HepG2 (cell line): ENCODE measurements around the gene SMIM45.

Experiments
- ATAC-seq: fragments of 200-7000 bp; cut with Tn5 transposase; 3 replicates; pipeline ENCODE4 v1.9.1; 2020; ENCODE audit warnings: mild to moderate bottlenecking, moderate library complexity
- BruUV-seq: library from RNA; stranded (reverse); fragments of 400-500 nt; replicated peaks from 2 replicates; lab custom pipeline; 2021; lab: Mats Ljungman, UMichigan
- CTCF ChIA-PET: fragments of 300-600 bp; formaldehyde crosslinking; extraction: SDS; loops from one replicate; lab custom pipeline; 2021; ENCODE audit warnings: low total read pairs, inconsistent platforms, low intra/inter-chr PET ratio; lab: Yijun Ruan, JAX
- POLR2A ChIA-PET: fragments of 350-600 bp; sonication (Branson Sonifier 250); formaldehyde crosslinking; loops from one replicate; lab custom pipeline; 2020; ENCODE audit warnings: antibody characterized with exemption, inconsistent platforms; lab: Yijun Ruan, JAX
- DNase-seq: peaks from one replicate; pipeline ENCODE4 v3.0.0-alpha.2; 2015; ENCODE audit warnings: low spot score
- FAIRE-seq: peaks from 3 replicates; lab custom pipeline; 2011; peaks lifted over from hg19 to GRCh38; lab: Jason Lieb, UNC
- H2AFZ ChIP-seq: one replicate; pipeline ENCODE4 v1.6.1; 2011; ENCODE audit warnings: low read length, inconsistent platforms
- H3K27ac ChIP-seq: fragments of 300-600 bp; 3 replicates; pipeline ENCODE4 v1.8.0; 2011; ENCODE audit warnings: mixed run types, mild to moderate bottlenecking, mixed read lengths, low read length, inconsistent platforms; ENCODE audit not compliant: insufficient read depth; ENCODE audit errors: extremely low read length
- H3K27me3 ChIP-seq, 2 experiments: fragments of 200-600 bp in 1 of 2; 2 replicates in 1 of 2; 3 replicates in 1 of 2; pipeline versions ENCODE4 v1.6.0 to v1.8.0; 2011; ENCODE audit warnings: low read length in 2 of 2, mild to moderate bottlenecking in 2 of 2, moderate library complexity in 2 of 2, inconsistent platforms in 1 of 2; ENCODE audit not compliant: insufficient read depth in 2 of 2, control insufficient read depth in 1 of 2
- H3K36me3 ChIP-seq, 2 experiments: fragments of 200-600 bp in 1 of 2; replicated peaks in 1 of 2; 2 replicates in 1 of 2; 3 replicates in 1 of 2; pipeline versions ENCODE4 v1.5.1 to v1.8.0; 2011; ENCODE audit warnings: low read length in 2 of 2, inconsistent platforms in 1 of 2; ENCODE audit not compliant: insufficient read depth in 2 of 2, control insufficient read depth in 1 of 2
- H3K4me1 ChIP-seq: 2 replicates; pipeline ENCODE4 v1.5.1; 2012; ENCODE audit warnings: low read length, inconsistent platforms; ENCODE audit not compliant: insufficient read depth
- H3K4me2 ChIP-seq: 2 replicates; pipeline ENCODE4 v1.6.0; 2011; ENCODE audit warnings: low read depth, low read length, inconsistent platforms
- H3K4me3 ChIP-seq, 3 experiments: fragments of 200-600 bp in 1 of 3; sonication (generic), shearing (Covaris generic) in 1 of 3; replicated peaks in 1 of 3; 2 replicates each; pipeline ENCODE4 v1.5.1; 2011 to 2016; ENCODE audit warnings: low read length in 3 of 3, inconsistent platforms in 2 of 3, low read depth in 2 of 3, mild to moderate bottlenecking in 2 of 3, control low read depth in 1 of 3, mixed read lengths in 1 of 3; ENCODE audit not compliant: insufficient read depth in 1 of 3
- H3K79me2 ChIP-seq: one replicate; pipeline ENCODE4 v1.6.1; 2011; ENCODE audit warnings: low read length, inconsistent platforms; ENCODE audit not compliant: insufficient read depth
- H3K9ac ChIP-seq: 2 replicates; pipeline ENCODE4 v1.6.0; 2011; ENCODE audit warnings: mild to moderate bottlenecking, low read depth, low read length, inconsistent platforms; ENCODE audit not compliant: insufficient read depth
- H3K9me3 ChIP-seq: 2 replicates; pipeline ENCODE4 v1.5.1; 2012; ENCODE audit warnings: mild to moderate bottlenecking, low read length
- H4K20me1 ChIP-seq: 2 replicates; pipeline ENCODE4 v1.6.0; 2011; ENCODE audit warnings: inconsistent platforms, mild to moderate bottlenecking, low read length, moderate library complexity; ENCODE audit not compliant: insufficient read depth
- HNF4A ChIP-seq: sonication (generic); formaldehyde crosslinking; IDR thresholded peaks from 2 replicates; pipeline ENCODE4 v1.4.0; 2020; ENCODE audit warnings: missing genetic modification reagents
- KLF11 ChIP-seq: IDR thresholded peaks from 2 replicates; pipeline ENCODE4 v1.6.1; 2016; ENCODE audit warnings: missing compliant biosample characterization
- ZC3H4 ChIP-seq: sonication (generic); formaldehyde crosslinking; IDR thresholded peaks from 2 replicates; pipeline ENCODE4 v1.4.0; 2020; ENCODE audit warnings: missing genetic modification reagents, borderline replicate concordance
- ZNF251 ChIP-seq: sonication (generic); formaldehyde crosslinking; IDR thresholded peaks from 2 replicates; pipeline ENCODE4 v1.9.0; 2021; ENCODE audit warnings: mild to moderate bottlenecking, missing genetic modification reagents
- ZNF253 ChIP-seq: sonication (generic); formaldehyde crosslinking; IDR thresholded peaks from 2 replicates; pipeline ENCODE4 v1.8.0; 2022; ENCODE audit warnings: mild to moderate bottlenecking, missing genetic modification reagents, borderline replicate concordance
- ZNF674 ChIP-seq: sonication (generic); formaldehyde crosslinking; IDR thresholded peaks from 2 replicates; pipeline ENCODE4 v1.5.0; 2020; ENCODE audit warnings: low read depth, mild to moderate bottlenecking, missing genetic modification reagents
- WGBS: methylation state at CpG from one replicate; pipeline ENCODE4 v1.1.6; 2017; ENCODE audit warnings: low lambda C conversion rate; 5-methylcytosine and 5-hydroxymethylcytosine counted together
- in situ Hi-C: cut with HindIII; loops from 2 replicates; pipeline ENCODE4 v1.10.0; 2017; ENCODE audit warnings: low pct_unique_long_range_greater_than_20kb; ENCODE audit not compliant: extremely low pct_ligation_motif_present
- intact Hi-C: fragments of 100-400 bp; cut with micrococcal nuclease; formaldehyde crosslinking; loops from one replicate; pipeline ENCODE4 v1.10.0; 2022; ENCODE audit not compliant: unreplicated experiment
- TF ChIP-seq, protein P1 (sequence below): sonication (generic); formaldehyde crosslinking; conservative IDR thresholded peaks from 2 replicates; pipeline ENCODE4 v1.8.0; 2022; ENCODE audit warnings: missing genetic modification reagents
- TF ChIP-seq, protein P2 (sequence below): sonication (generic); formaldehyde crosslinking; IDR thresholded peaks from 2 replicates; pipeline ENCODE4 v1.8.0; 2022; ENCODE audit warnings: mild to moderate bottlenecking, missing genetic modification reagents, moderate library complexity
- TF ChIP-seq, protein P3 (sequence below): IDR thresholded peaks from 2 replicates; pipeline ENCODE4 v1.6.1; 2016; ENCODE audit warnings: control low read depth

Gene SMIM45

DNA sequence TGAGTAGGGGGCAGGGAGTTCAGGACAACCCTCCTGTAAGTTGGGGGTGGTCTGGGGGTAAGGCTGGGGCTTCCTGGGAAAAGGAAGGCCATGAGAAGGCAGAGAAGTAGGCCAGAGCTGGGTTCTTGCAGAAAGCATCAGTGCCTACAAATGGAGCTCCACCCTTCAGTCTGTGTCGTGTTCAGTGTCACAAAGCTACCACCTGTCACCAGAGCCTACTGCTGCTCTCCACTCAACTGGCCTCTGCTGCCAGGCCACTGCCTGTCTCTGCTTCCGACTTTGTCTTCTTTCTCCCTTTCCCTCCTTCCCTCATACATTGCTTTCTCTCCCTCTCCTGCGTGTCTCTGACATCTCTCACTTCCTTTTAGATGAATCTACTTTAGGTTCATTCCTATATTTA, 43.3 kb downstream of the SMIM45 start:
- H3K36me3 ChIP-seq: no peaks in the 10 kb centered on the region
- no peak for TF ChIP-seq ZC3H4 (CRISPR knock-in tag)
- TF ChIP-seq HNF4A: no peak
- TF ChIP-seq, protein P1, sequence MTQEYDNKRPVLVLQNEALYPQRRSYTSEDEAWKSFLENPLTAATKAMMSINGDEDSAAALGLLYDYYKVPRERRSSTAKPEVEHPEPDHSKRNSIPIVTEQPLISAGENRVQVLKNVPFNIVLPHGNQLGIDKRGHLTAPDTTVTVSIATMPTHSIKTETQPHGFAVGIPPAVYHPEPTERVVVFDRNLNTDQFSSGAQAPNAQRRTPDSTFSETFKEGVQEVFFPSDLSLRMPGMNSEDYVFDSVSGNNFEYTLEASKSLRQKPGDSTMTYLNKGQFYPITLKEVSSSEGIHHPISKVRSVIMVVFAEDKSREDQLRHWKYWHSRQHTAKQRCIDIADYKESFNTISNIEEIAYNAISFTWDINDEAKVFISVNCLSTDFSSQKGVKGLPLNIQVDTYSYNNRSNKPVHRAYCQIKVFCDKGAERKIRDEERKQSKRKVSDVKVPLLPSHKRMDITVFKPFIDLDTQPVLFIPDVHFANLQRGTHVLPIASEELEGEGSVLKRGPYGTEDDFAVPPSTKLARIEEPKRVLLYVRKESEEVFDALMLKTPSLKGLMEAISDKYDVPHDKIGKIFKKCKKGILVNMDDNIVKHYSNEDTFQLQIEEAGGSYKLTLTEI (CRISPR knock-in tag): no peak
- TF ChIP-seq, protein P2, sequence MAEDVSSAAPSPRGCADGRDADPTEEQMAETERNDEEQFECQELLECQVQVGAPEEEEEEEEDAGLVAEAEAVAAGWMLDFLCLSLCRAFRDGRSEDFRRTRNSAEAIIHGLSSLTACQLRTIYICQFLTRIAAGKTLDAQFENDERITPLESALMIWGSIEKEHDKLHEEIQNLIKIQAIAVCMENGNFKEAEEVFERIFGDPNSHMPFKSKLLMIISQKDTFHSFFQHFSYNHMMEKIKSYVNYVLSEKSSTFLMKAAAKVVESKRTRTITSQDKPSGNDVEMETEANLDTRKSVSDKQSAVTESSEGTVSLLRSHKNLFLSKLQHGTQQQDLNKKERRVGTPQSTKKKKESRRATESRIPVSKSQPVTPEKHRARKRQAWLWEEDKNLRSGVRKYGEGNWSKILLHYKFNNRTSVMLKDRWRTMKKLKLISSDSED (CRISPR knock-in tag): no peak
- TF ChIP-seq KLF11 (CRISPR knock-in tag): no peak
- TF ChIP-seq, protein P3, sequence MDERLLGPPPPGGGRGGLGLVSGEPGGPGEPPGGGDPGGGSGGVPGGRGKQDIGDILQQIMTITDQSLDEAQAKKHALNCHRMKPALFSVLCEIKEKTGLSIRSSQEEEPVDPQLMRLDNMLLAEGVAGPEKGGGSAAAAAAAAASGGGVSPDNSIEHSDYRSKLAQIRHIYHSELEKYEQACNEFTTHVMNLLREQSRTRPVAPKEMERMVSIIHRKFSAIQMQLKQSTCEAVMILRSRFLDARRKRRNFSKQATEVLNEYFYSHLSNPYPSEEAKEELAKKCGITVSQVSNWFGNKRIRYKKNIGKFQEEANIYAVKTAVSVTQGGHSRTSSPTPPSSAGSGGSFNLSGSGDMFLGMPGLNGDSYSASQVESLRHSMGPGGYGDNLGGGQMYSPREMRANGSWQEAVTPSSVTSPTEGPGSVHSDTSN (CRISPR knock-in tag): no peak
- no peak for TF ChIP-seq ZNF251
- TF ChIP-seq ZNF253 (CRISPR knock-in tag): no peak
- no peak for TF ChIP-seq ZNF674 (CRISPR knock-in tag)
- TF ChIP-seq, all 625 proteins: peak for 0
- no peak overlapping the region for H3K4me3 ChIP-seq
- in situ Hi-C loops: no loop called here
- ATAC-seq: no peak
- H3K27ac ChIP-seq: no peak overlapping the region
- no peak overlapping the region for H2AFZ ChIP-seq
- H3K9me3 ChIP-seq: no peaks in the 10 kb centered on the region
- no peaks in the 10 kb centered on the region for H4K20me1 ChIP-seq
- POLR2A ChIA-PET: no interaction called here
- DNase-seq: no peak
- no peak overlapping the region for H3K4me2 ChIP-seq
- H3K4me1 ChIP-seq: no peaks in the 10 kb centered on the region
- H3K27me3 ChIP-seq: peaks cover 3 to 35% of the 10 kb centered on the region in 2 experiments; a peak in 4 of 5 replicates
- intact Hi-C loops: no loop called here
- 2% methylated on average over 3 of the region's 3 CpGs for WGBS
- no peaks in the 10 kb centered on the region for H3K79me2 ChIP-seq
- no peak overlapping the region for H3K9ac ChIP-seq
- FAIRE-seq: no peak
- CTCF ChIA-PET: no interaction called here
- no TSS peak for BruUV-seq
